Hepatocyte (in vitro differentiated cells): ENCODE results near the gene PTGIS. TPM values are rescaled to one million over a fixed set of nuclear protein-coding genes. Genes with fewer than 3 reads are reported as not detected.

Experiments used
- polyA plus RNA-seq: library from polyadenylated mRNA; unstranded; fragments of >200 nt; fragmentation: Nextera tagmentation; extraction: Ambion mirVana; gene quantifications from 2 replicates; pipeline ENCODE4 v1.2.1, GENCODE V29; 2016
- total RNA-seq: library from RNA; depleted of rRNA; stranded (reverse); fragments of >200 nt; gene quantifications from 2 replicates; pipeline ENCODE4 v1.2.3, GENCODE V29; 2014

Gene PTGIS
- total and polyA plus RNA-seq, 2 experiments from 2014 or later: 25.4 to 26.1 TPM

Other genes with a start within 250 kb of the PTGIS start
- 0.37 and 0.44 TPM in 2 replicates for gene KCNB1, start 85.5 kb downstream of the PTGIS start, total RNA-seq
- 1.0 and 1.5 TPM in 2 replicates for gene KCNB1, start 85.5 kb downstream of the PTGIS start, polyA plus RNA-seq
- gene B4GALT5, start 145.7 kb upstream of the PTGIS start, total RNA-seq: 41.8 and 42.5 TPM in 2 replicates
- 12.0 and 12.9 TPM in 2 replicates for gene B4GALT5, start 145.7 kb upstream of the PTGIS start, polyA plus RNA-seq
- gene SLC9A8, start 244.7 kb upstream of the PTGIS start, total RNA-seq: 6.7 and 10.4 TPM in 2 replicates
- gene SLC9A8, start 244.7 kb upstream of the PTGIS start, polyA plus RNA-seq: 4.9 and 8.2 TPM in 2 replicates